K562 (cell line): ENCODE measurements around the gene KCNJ9. TPM values are rescaled to one million over a fixed set of nuclear protein-coding genes. Genes with fewer than 3 reads are reported as not detected.

Experiments
- ATAC-seq: fragments of 200-7000 bp; cut with Tn5 transposase; 3 replicates; pipeline ENCODE4 v1.9.1; 2020; ENCODE audit warnings: moderate library complexity
- BruUV-seq: library from RNA; stranded (reverse); fragments of 400-500 nt; replicated peaks from 2 replicates; lab custom pipeline; 2021; lab: Mats Ljungman, UMichigan
- CTCF ChIA-PET: fragments of 300-600 bp; formaldehyde crosslinking; extraction: SDS; loops from one replicate; lab custom pipeline; 2021; ENCODE audit warnings: low intra/inter-chr PET ratio; lab: Yijun Ruan, JAX
- POLR2A ChIA-PET: fragments of 300-600, 350-650 bp; sonication (Branson Sonifier 250); formaldehyde crosslinking; extraction: SDS; loops from one replicate; lab custom pipeline; 2021; ENCODE audit warnings: antibody characterized with exemption, inconsistent platforms; lab: Yijun Ruan, JAX
- DNase-seq, 4 experiments: peaks; one replicate each; pipeline versions ENCODE4 v3.0.0 to v3.0.0-alpha.2; 2011 to 2018; ENCODE audit warnings: low spot score in 3 of 4, mixed read lengths in 3 of 4; ENCODE audit errors: extremely low read depth in 1 of 4
- FAIRE-seq: peaks from 2 replicates; lab custom pipeline; 2011; peaks lifted over from hg19 to GRCh38; lab: Jason Lieb, UNC
- H2AFZ ChIP-seq: 2 replicates; pipeline ENCODE4 v1.6.0; 2011; ENCODE audit warnings: low read depth, low read length, control low read depth, inconsistent platforms
- H3K27ac ChIP-seq: fragments of 200-600 bp; 3 replicates; pipeline ENCODE4 v1.8.0; 2011; ENCODE audit warnings: low read depth, mild to moderate bottlenecking, control low read depth, inconsistent platforms, low read length, moderate library complexity, mixed read lengths; ENCODE audit errors: extremely low read depth
- H3K27me3 ChIP-seq, 2 experiments: fragments of 300-600 bp in 1 of 2; 2 replicates in 1 of 2; 3 replicates in 1 of 2; pipeline versions ENCODE4 v1.6.0 to v1.8.0; 2011; ENCODE audit warnings: inconsistent platforms in 2 of 2, low read length in 2 of 2, mild to moderate bottlenecking in 1 of 2, mixed read lengths in 1 of 2, moderate library complexity in 1 of 2; ENCODE audit not compliant: control insufficient read depth in 2 of 2, insufficient read depth in 2 of 2
- H3K36me3 ChIP-seq: fragments of 300-600 bp; 3 replicates; pipeline ENCODE4 v1.8.0; 2011; ENCODE audit warnings: mild to moderate bottlenecking, low read length, inconsistent platforms; ENCODE audit not compliant: control insufficient read depth, insufficient read depth
- H3K4me1 ChIP-seq, 2 experiments: fragments of 200-600 bp in 1 of 2; replicated peaks in 1 of 2; 2 replicates in 1 of 2; 3 replicates in 1 of 2; pipeline versions ENCODE4 v1.5.1 to v1.8.0; 2011; ENCODE audit warnings: inconsistent platforms in 2 of 2, low read length in 2 of 2, mild to moderate bottlenecking in 1 of 2, mixed read lengths in 1 of 2, moderate library complexity in 1 of 2; ENCODE audit not compliant: control insufficient read depth in 2 of 2, insufficient read depth in 2 of 2
- H3K4me2 ChIP-seq: 2 replicates; pipeline ENCODE4 v1.6.1; 2011; ENCODE audit warnings: low read length, control low read depth, inconsistent platforms, mixed read lengths; ENCODE audit not compliant: insufficient read depth
- H3K4me3 ChIP-seq: fragments of 200-600 bp; sonication (generic), shearing (Covaris generic); 2 replicates; pipeline ENCODE4 v1.5.1; 2016; ENCODE audit warnings: control low read depth, inconsistent platforms
- H3K79me2 ChIP-seq: fragments of 200-600 bp; 3 replicates; pipeline ENCODE4 v1.8.0; 2011; ENCODE audit warnings: low read length, inconsistent platforms; ENCODE audit not compliant: control insufficient read depth, insufficient read depth
- H3K9ac ChIP-seq, 2 experiments: 2 replicates each; pipeline versions ENCODE4 v1.6.0 to v1.6.1; 2011; ENCODE audit warnings: low read depth in 2 of 2, low read length in 2 of 2, control low read depth in 1 of 2, inconsistent platforms in 1 of 2, mild to moderate bottlenecking in 1 of 2, mixed read lengths in 1 of 2; ENCODE audit not compliant: insufficient read depth in 1 of 2
- H3K9me1 ChIP-seq: one replicate; pipeline ENCODE4 v1.6.0; 2011; ENCODE audit warnings: inconsistent platforms, mild to moderate bottlenecking, low read length, moderate library complexity; ENCODE audit not compliant: control insufficient read depth, insufficient read depth
- H3K9me3 ChIP-seq: replicated peaks from 2 replicates; pipeline ENCODE4 v1.5.1; 2011; ENCODE audit warnings: low read depth, low read length, inconsistent platforms; ENCODE audit not compliant: control insufficient read depth, insufficient read depth
- H4K20me1 ChIP-seq: replicated peaks from 2 replicates; pipeline ENCODE4 v1.6.1; 2011; ENCODE audit warnings: low read length, inconsistent platforms, mixed read lengths; ENCODE audit not compliant: control insufficient read depth, insufficient read depth
- BCOR ChIP-seq: fragments of 450-650 bp; IDR thresholded peaks from 2 replicates; pipeline ENCODE4 v1.6.1; 2016
- DMBX1 ChIP-seq: fragments of 250-450 bp; sonication (Bioruptor Pico); IDR thresholded peaks from 2 replicates; pipeline ENCODE4 v1.8.0; 2022; ENCODE audit warnings: inconsistent platforms, mild to moderate bottlenecking, moderate library complexity, borderline replicate concordance
- E2F8 ChIP-seq: fragments of 450-650 bp; IDR thresholded peaks from 2 replicates; pipeline ENCODE4 v1.7.1; 2018; ENCODE audit warnings: mild to moderate bottlenecking, low read depth; ENCODE audit not compliant: partially characterized antibody
- FOXA3 ChIP-seq, 2 experiments: fragments of 450-650 bp in 1 of 2; sonication (generic) in 1 of 2; formaldehyde crosslinking; IDR thresholded peaks in 1 of 2; conservative IDR thresholded peaks in 1 of 2; 2 replicates each; pipeline versions ENCODE4 v1.4.0 to v1.8.0; 2020 to 2022; ENCODE audit warnings: mild to moderate bottlenecking in 2 of 2, missing genetic modification reagents in 1 of 2
- HINFP ChIP-seq: fragments of 450-650 bp; conservative IDR thresholded peaks from 2 replicates; pipeline ENCODE4 v1.6.1; 2016; ENCODE audit warnings: missing genetic modification characterization, low read depth, mild to moderate bottlenecking, control low read depth, missing compliant biosample characterization
- KDM1A ChIP-seq, 2 experiments: fragments of 450-650 bp; IDR thresholded peaks; 2 replicates each; pipeline ENCODE4 v1.6.1; 2016; ENCODE audit warnings: mild to moderate bottlenecking in 2 of 2
- NR2F6 ChIP-seq: fragments of 450-650 bp; formaldehyde crosslinking; IDR thresholded peaks from 2 replicates; pipeline ENCODE4 v1.4.0; 2020; ENCODE audit warnings: mild to moderate bottlenecking
- PBX2 ChIP-seq, 2 experiments: IDR thresholded peaks in 1 of 2; conservative IDR thresholded peaks in 1 of 2; 2 replicates each; pipeline ENCODE4 v1.6.1; 2016; ENCODE audit warnings: low read depth in 2 of 2, mild to moderate bottlenecking in 1 of 2, missing compliant biosample characterization in 1 of 2, missing genetic modification characterization in 1 of 2, moderate library complexity in 1 of 2
- PRPF4 ChIP-seq: fragments of 200-400 bp; formaldehyde crosslinking; IDR thresholded peaks from one replicate; pipeline ENCODE4 v1.6.1; 2017; ENCODE audit warnings: low read length, low read depth, mild to moderate bottlenecking; ENCODE audit not compliant: insufficient read depth, poor library complexity, severe bottlenecking
- SMARCA5 ChIP-seq: fragments of 450-650 bp; IDR thresholded peaks from 2 replicates; pipeline ENCODE4 v1.6.1; 2016
- SRSF7 ChIP-seq: fragments of 200-400 bp; formaldehyde crosslinking; optimal IDR thresholded peaks from 2 replicates; pipeline ENCODE3; 2017; ENCODE audit warnings: mild to moderate bottlenecking, low read depth, low read length
- TBP ChIP-seq: optimal IDR thresholded peaks from 2 replicates; pipeline ENCODE3; 2011; ENCODE audit warnings: low read depth, low read length, improper control_type of control experiment
- ZNF274 ChIP-seq: IDR thresholded peaks from 2 replicates; pipeline ENCODE4 v1.6.1; 2011; ENCODE audit warnings: low read depth, mild to moderate bottlenecking, low read length, moderate library complexity, borderline replicate concordance
- ZNF277 ChIP-seq: fragments of 250-450 bp; sonication (Bioruptor Pico); IDR thresholded peaks from 2 replicates; pipeline ENCODE4 v1.8.0; 2022; ENCODE audit warnings: inconsistent platforms, mild to moderate bottlenecking, moderate library complexity, borderline replicate concordance
- ZNF282 ChIP-seq: sonication (generic); formaldehyde crosslinking; IDR thresholded peaks from 2 replicates; pipeline ENCODE4 v1.8.1; 2023; ENCODE audit warnings: missing genetic modification reagents
- in situ Hi-C: fragments of 300-500 bp; cut with MboI; formaldehyde crosslinking; loops from 4 replicates; pipeline ENCODE4 v1.15.0; 2018; ENCODE audit warnings: inconsistent platforms, mixed read lengths
- intact Hi-C: fragments of 100-400 bp; cut with micrococcal nuclease; formaldehyde crosslinking; loops from 2 replicates; pipeline ENCODE4 v1.14.2; 2022
- polyA plus RNA-seq, 8 experiments: library from polyadenylated mRNA; depleted of rRNA in 4 of 8; stranded (reverse) in 5 of 8; unstranded in 3 of 8; fragments of >200 nt; fragmentation: Nextera tagmentation in 2 of 8; fragmentation: Illumina TruSeq in 1 of 8; extraction: Ambion mirVana in 2 of 8; extraction: Trizol in 1 of 8; gene quantifications; 2 replicates each; pipeline versions ENCODE4 v1.2.1 to v1.2.3, GENCODE V29; 2011 to 2014; ENCODE audit warnings: inconsistent platforms in 1 of 8, missing spikeins in 1 of 8
- total RNA-seq, 7 experiments: library from RNA; depleted of rRNA in 6 of 7; stranded (reverse); fragments of >200 nt in 6 of 7; fragmentation: Illumina TruSeq in 2 of 7; extraction: Trizol in 2 of 7; gene quantifications; 2 replicates each; pipeline versions ENCODE4 v1.2.1 to v1.2.3, GENCODE V29; 2011 to 2021; ENCODE audit warnings: low replicate concordance in 1 of 7

Gene KCNJ9
- total and polyA plus RNA-seq, 9 of the 15 experiments (the other 6 are each of a cell fraction or from before 2014, with no cell fraction given): not detected

GRCh38 chr1:160077486-160077885 is 3.9 kb upstream of the KCNJ9 start:
- Histone ChIP-seq H3K36me3 (no peaks in the 10 kb centered on the region), H3K79me2 (no peaks in the 10 kb centered on the region), H4K20me1 (no peaks in the 10 kb centered on the region), H3K9ac (no peak overlapping the region), H3K27ac (no peak overlapping the region), H3K4me3 (no peak overlapping the region), H3K27me3 (peaks cover 13 to 41% of the 10 kb centered on the region in 2 experiments; a peak in 4 of 5 replicates), H3K4me2 (no peak overlapping the region), H3K9me1 (no peaks in the 10 kb centered on the region), H3K4me1 (no peaks in the 10 kb centered on the region), H2AFZ (no peak overlapping the region), H3K9me3 (no peaks in the 10 kb centered on the region)
- BruUV-seq: no TSS peak
- intact Hi-C loops: no loop called here
- POLR2A ChIA-PET: interaction anchor here (0.6 to 2.1 kb wide), 4 partner anchors 9 to 153 kb away, joined by 3 to 8 read pairs (median 4); partner anchors contain the start of gene IGSF8
- CTCF ChIA-PET: no interaction called here
- FAIRE-seq: no peak
- in situ Hi-C loops: no loop called here
- no peak for ATAC-seq
- DNase-seq: no peak
- TF ChIP-seq HINFP (tag) (no peak), ZNF277 (CRISPR knock-in tag) (no peak), PRPF4 (no peak), ZNF274 (no peak), ZNF282 (no peak), FOXA3 (CRISPR knock-in tag; conservative IDR thresholded peaks at IDR 0.05 in 1 of 2, IDR thresholded peaks at IDR 0.05 in 1 of 2) (no peak), PBX2 (CRISPR knock-in tag; IDR thresholded peaks at IDR 0.05; ENCODE audit: low read depth) (no peak), PBX2 (tag; conservative IDR thresholded peaks at IDR 0.05; ENCODE audit: low read depth) (no peak), TBP (no peak), SMARCA5 (no peak), KDM1A (IDR thresholded peaks at IDR 0.05) (no peak), E2F8 (no peak), DMBX1 (CRISPR knock-in tag) (no peak), SRSF7 (no peak), BCOR (no peak), NR2F6 (CRISPR knock-in tag) (no peak)
